CD14-positive monocyte (primary cell): Measurements from ENCODE around the gene SRMS. TPM values are rescaled to one million over a fixed set of nuclear protein-coding genes. Genes with fewer than 3 reads are reported as not detected.

Experiments used
- DNase-seq, 3 donors: peaks; one replicate each; pipeline ENCODE4 v3.0.0-alpha.2; 2011 to 2022
- H2AFZ ChIP-seq: 2 replicates; pipeline ENCODE4 v1.6.0; 2012; ENCODE audit warnings: mild to moderate bottlenecking, low read depth, low read length, inconsistent platforms; ENCODE audit not compliant: insufficient read depth, poor library complexity, severe bottlenecking
- H3K27ac ChIP-seq, 2 donors: 1 replicate in 1 of 2; 2 replicates in 1 of 2; pipeline ENCODE4 v1.5.1; 2012 to 2013; ENCODE audit warnings: low read length in 2 of 2, control low read depth in 1 of 2, inconsistent platforms in 1 of 2, low read depth in 1 of 2, mild to moderate bottlenecking in 1 of 2
- H3K27me3 ChIP-seq, 2 donors: one replicate each; pipeline versions ENCODE4 v1.6.0 to v1.6.1; 2011 to 2013; ENCODE audit warnings: low read length in 2 of 2; ENCODE audit not compliant: control insufficient read depth in 2 of 2, insufficient read depth in 2 of 2
- H3K36me3 ChIP-seq, 2 donors: replicated peaks in 1 of 2; 1 replicate in 1 of 2; 2 replicates in 1 of 2; pipeline versions ENCODE4 v1.5.1 to v1.6.1; 2012 to 2013; ENCODE audit warnings: low read length in 2 of 2, control low read depth in 1 of 2, inconsistent platforms in 1 of 2, mild to moderate bottlenecking in 1 of 2; ENCODE audit not compliant: insufficient read depth in 2 of 2, control insufficient read depth in 1 of 2
- H3K4me1 ChIP-seq, 2 donors: 1 replicate in 1 of 2; 2 replicates in 1 of 2; pipeline versions ENCODE4 v1.5.1 to v1.6.1; 2012 to 2013; ENCODE audit warnings: low read length in 2 of 2, control low read depth in 1 of 2, inconsistent platforms in 1 of 2, mild to moderate bottlenecking in 1 of 2, moderate library complexity in 1 of 2; ENCODE audit not compliant: insufficient read depth in 2 of 2, control insufficient read depth in 1 of 2
- H3K4me2 ChIP-seq: replicated peaks from 2 replicates; pipeline ENCODE3; 2012; ENCODE audit warnings: low read length, moderate library complexity, mild to moderate bottlenecking; ENCODE audit not compliant: poor library complexity, severe bottlenecking; ENCODE audit errors: extremely low read depth
- H3K4me3 ChIP-seq, 3 experiments: fragments of 200-600 bp in 1 of 3; sonication (generic) in 1 of 3; replicated peaks in 1 of 3; 1 replicate in 2 of 3; 2 replicates in 1 of 3; pipeline ENCODE4 v1.5.1; 2011 to 2013; ENCODE audit warnings: low read length in 3 of 3, mild to moderate bottlenecking in 3 of 3, control low read depth in 2 of 3, low read depth in 2 of 3, inconsistent platforms in 1 of 3, moderate library complexity in 1 of 3
- H3K79me2 ChIP-seq: 2 replicates; pipeline ENCODE4 v1.6.0; 2012; ENCODE audit warnings: mild to moderate bottlenecking, control low read depth, inconsistent platforms, low read length, moderate library complexity; ENCODE audit not compliant: insufficient read depth
- H3K9ac ChIP-seq: 2 replicates; pipeline ENCODE4 v1.6.0; 2017; ENCODE audit warnings: low read length, mild to moderate bottlenecking; ENCODE audit not compliant: insufficient read depth, poor library complexity, severe bottlenecking
- H3K9me3 ChIP-seq, 2 donors: replicated peaks in 1 of 2; 1 replicate in 1 of 2; 2 replicates in 1 of 2; pipeline versions ENCODE4 v1.5.1 to v1.6.1; 2012 to 2013; ENCODE audit warnings: low read length in 2 of 2, control low read depth in 1 of 2; ENCODE audit not compliant: control insufficient read depth in 1 of 2, insufficient read depth in 1 of 2
- H4K20me1 ChIP-seq: 2 replicates; pipeline ENCODE4 v1.6.0; 2012; ENCODE audit warnings: mild to moderate bottlenecking, low read length, control low read depth, moderate library complexity; ENCODE audit not compliant: insufficient read depth
- H3K27ac Mint-ChIP-seq, 7 donors: one replicate each; pipeline ENCODE4 v1.8.0; 2020; ENCODE audit warnings: mild to moderate bottlenecking in 7 of 7, mixed read lengths in 7 of 7, moderate library complexity in 6 of 7, inconsistent platforms in 2 of 7
- H3K27me3 Mint-ChIP-seq, 3 donors: one replicate each; pipeline ENCODE4 v1.8.0; 2021 to 2022; ENCODE audit warnings: low read depth in 3 of 3, mild to moderate bottlenecking in 3 of 3, mixed read lengths in 3 of 3, moderate library complexity in 3 of 3, inconsistent platforms in 1 of 3
- H3K36me3 Mint-ChIP-seq, 2 donors: one replicate each; pipeline ENCODE4 v1.8.0; 2020; ENCODE audit warnings: mixed read lengths in 2 of 2, inconsistent platforms in 1 of 2, mild to moderate bottlenecking in 1 of 2
- H3K4me1 Mint-ChIP-seq: one replicate; pipeline ENCODE4 v1.8.0; 2020; ENCODE audit warnings: mild to moderate bottlenecking, mixed read lengths
- H3K4me3 Mint-ChIP-seq, 2 donors: one replicate each; pipeline ENCODE4 v1.8.0; 2020; ENCODE audit warnings: mild to moderate bottlenecking in 2 of 2, mixed read lengths in 2 of 2, moderate library complexity in 1 of 2
- H3K9me3 Mint-ChIP-seq, 7 donors: one replicate each; pipeline ENCODE4 v1.8.0; 2020 to 2022; ENCODE audit warnings: mixed read lengths in 7 of 7, mild to moderate bottlenecking in 6 of 7, moderate library complexity in 6 of 7, inconsistent platforms in 2 of 7
- CTCF ChIP-seq: fragments of 200-600 bp; IDR thresholded peaks from one replicate; pipeline ENCODE4 v1.8.0; 2022; ENCODE audit warnings: antibody characterized with exemption, mild to moderate bottlenecking
- WGBS: methylation state at CpG from one replicate; pipeline ENCODE4 v1.1.5; 2013; ENCODE audit warnings: missing lambda C conversion rate; ENCODE audit not compliant: insufficient coverage; 5-methylcytosine and 5-hydroxymethylcytosine counted together
- intact Hi-C, 2 donors: fragments of 100-400 bp; cut with micrococcal nuclease; formaldehyde crosslinking; loops; one replicate each; pipeline versions ENCODE4 v1.15.0 to v1.15.1; 2023
- polyA plus RNA-seq, 3 donors: library from polyadenylated mRNA; depleted of rRNA in 1 of 3; unstranded in 2 of 3; stranded (reverse) in 1 of 3; fragments of 300-500 nt in 2 of 3; fragments of >200 nt in 1 of 3; fragmentation: Illumina TruSeq in 2 of 3; gene quantifications; 1 replicate in 2 of 3; 2 replicates in 1 of 3; pipeline ENCODE4 v1.2.3, GENCODE V29; 2012 to 2021

Gene SRMS
- polyA plus RNA-seq, 3 donors, result not detected

- TF ChIP-seq CTCF, result no peak
- peaks cover 4 to 7% of the 10 kb centered on the region in 2 donors for H3K4me1 ChIP-seq
- H3K9ac ChIP-seq, result no peak overlapping the region
- H3K27me3 Mint-ChIP-seq, result peaks cover 31 to 62% (median 40%) of the 10 kb centered on the region in 3 donors
- no peak overlapping the region for H3K27ac ChIP-seq
- intact Hi-C loops, result no loop called here
- WGBS, result 100% methylated on average over 2 of the region's 2 CpGs
- peaks cover 9 to 34% of the 10 kb centered on the region in 2 donors for H3K27me3 ChIP-seq
- H3K36me3 Mint-ChIP-seq, result no peaks in the 10 kb centered on the region
- peaks cover 5% of the 10 kb centered on the region for H3K4me1 Mint-ChIP-seq
- H3K4me3 ChIP-seq, result no peak overlapping the region
- peaks cover 0 to 4% (median 3%) of the 10 kb centered on the region in 7 donors for H3K9me3 Mint-ChIP-seq
- no peaks in the 10 kb centered on the region for H3K79me2 ChIP-seq
- H3K27ac Mint-ChIP-seq, result no peak overlapping the region
- H3K4me3 Mint-ChIP-seq, result no peak overlapping the region
- no peaks in the 10 kb centered on the region for H3K9me3 ChIP-seq
- no peaks in the 10 kb centered on the region for H3K36me3 ChIP-seq
- no peaks in the 10 kb centered on the region for H4K20me1 ChIP-seq
- DNase-seq, result no peak
- no peak overlapping the region for H2AFZ ChIP-seq
- no peak overlapping the region for H3K4me2 ChIP-seq
These were observed 55.0 kb downstream of the SRMS start for GRCh38 chr20:63492518-63492917.

- no peak overlapping the region for H3K27ac ChIP-seq
- peaks cover 4 to 7% of the 10 kb centered on the region in 2 donors for H3K4me1 ChIP-seq
- H2AFZ ChIP-seq, result no peak overlapping the region
- H3K27me3 ChIP-seq, result peaks cover 4 to 30% of the 10 kb centered on the region in 2 donors
- Mint-ChIP-seq H3K4me1 (peaks cover 4% of the 10 kb centered on the region), H3K9me3 (peaks cover 0 to 4% (median 2%) of the 10 kb centered on the region in 7 donors), H3K27ac (no peak overlapping the region), H3K27me3 (peaks cover 27 to 60% (median 37%) of the 10 kb centered on the region in 3 donors), H3K36me3 (no peaks in the 10 kb centered on the region), H3K4me3 (no peak overlapping the region)
- H3K4me3 ChIP-seq, result no peak overlapping the region
- H3K36me3 ChIP-seq, result no peaks in the 10 kb centered on the region
- no peak overlapping the region for H3K4me2 ChIP-seq
- no peaks in the 10 kb centered on the region for H3K9me3 ChIP-seq
- no peaks in the 10 kb centered on the region for H3K79me2 ChIP-seq
- TF ChIP-seq CTCF, result no peak
- no peak for DNase-seq
- H4K20me1 ChIP-seq, result no peaks in the 10 kb centered on the region
- intact Hi-C loops, result no loop called here
- 71% methylated on average over 4 of the region's 4 CpGs for WGBS
- no peak overlapping the region for H3K9ac ChIP-seq
These were observed 55.8 kb downstream of the SRMS start for GRCh38 chr20:63491635-63492230.
